Loucy (cell line): Measurements from ENCODE around the gene ARHGEF26.
"Not testable (repeated sequence)": the region's sequence is repeated elsewhere in the genome, so short reads cannot be mapped to it uniquely, and the experiment has no call there.

Source experiments
- H2AFZ ChIP-seq: fragments of 200-600 bp; sonication (generic); 2 replicates; pipeline ENCODE4 v1.6.0; 2016; ENCODE audit warnings: antibody characterized with exemption, mild to moderate bottlenecking, low read length, moderate library complexity
- H3F3A ChIP-seq: fragments of 200-600 bp; 2 replicates; pipeline ENCODE4 v1.6.0; 2016; ENCODE audit warnings: antibody characterized with exemption, low read depth, mild to moderate bottlenecking
- H3K27me3 ChIP-seq: fragments of 200-600 bp; sonication (generic); 2 replicates; pipeline ENCODE4 v1.6.1; 2014; ENCODE audit warnings: low read length, mild to moderate bottlenecking; ENCODE audit not compliant: insufficient read depth, poor library complexity, severe bottlenecking
- H3K36me3 ChIP-seq: fragments of 200-600 bp; sonication (generic); 2 replicates; pipeline ENCODE4 v1.6.1; 2016; ENCODE audit warnings: low read length; ENCODE audit not compliant: insufficient read depth
- H3K4me1 ChIP-seq: fragments of 200-600 bp; sonication (generic); 2 replicates; pipeline ENCODE4 v1.5.1; 2014; ENCODE audit warnings: low read length, mild to moderate bottlenecking; ENCODE audit not compliant: insufficient read depth, poor library complexity, severe bottlenecking
- H3K4me2 ChIP-seq: fragments of 200-600 bp; sonication (generic); 2 replicates; pipeline ENCODE4 v1.6.0; 2014; ENCODE audit warnings: antibody characterized with exemption, low read length, low read depth, mild to moderate bottlenecking; ENCODE audit not compliant: poor library complexity, severe bottlenecking
- H3K4me3 ChIP-seq: fragments of 200-600 bp; sonication (generic); 2 replicates; pipeline ENCODE4 v1.5.1; 2014; ENCODE audit warnings: low read length, mild to moderate bottlenecking, mixed read lengths; ENCODE audit not compliant: poor library complexity, severe bottlenecking
- H3K79me2 ChIP-seq: fragments of 200-600 bp; sonication (generic); 2 replicates; pipeline ENCODE4 v1.6.1; 2014; ENCODE audit warnings: low read length; ENCODE audit not compliant: insufficient read depth
- H3K9ac ChIP-seq: fragments of 200-600 bp; sonication (generic); 2 replicates; pipeline ENCODE4 v1.6.0; 2014; ENCODE audit warnings: mild to moderate bottlenecking, low read depth, low read length, moderate library complexity; ENCODE audit not compliant: poor library complexity, severe bottlenecking
- H3K9me2 ChIP-seq: fragments of 200-600 bp; sonication (generic); replicated peaks from 2 replicates; pipeline ENCODE4 v1.6.1; 2016; ENCODE audit warnings: low read depth, low read length, mixed read lengths
- H3K9me3 ChIP-seq: fragments of 200-600 bp; sonication (generic); 2 replicates; pipeline ENCODE4 v1.6.1; 2014; ENCODE audit warnings: mild to moderate bottlenecking, antibody characterized with exemption, low read length, low read depth; ENCODE audit not compliant: insufficient read depth
- H4K20me1 ChIP-seq: fragments of 200-600 bp; sonication (generic); 2 replicates; pipeline ENCODE4 v1.6.0; 2014; ENCODE audit warnings: antibody characterized with exemption, low read length, mild to moderate bottlenecking; ENCODE audit not compliant: insufficient read depth, poor library complexity, severe bottlenecking
- CTCF ChIP-seq: fragments of 200-600 bp; sonication (generic); conservative IDR thresholded peaks from 2 replicates; pipeline ENCODE4 v1.5.1; 2014; ENCODE audit warnings: mild to moderate bottlenecking, antibody characterized with exemption, low read length
- EZH2phosphoT487 ChIP-seq: fragments of 200-600 bp; IDR thresholded peaks from 2 replicates; pipeline ENCODE4 v1.6.1; 2018; ENCODE audit warnings: antibody characterized with exemption, mild to moderate bottlenecking, moderate library complexity, borderline replicate concordance

The ARHGEF26 gene

GRCh38 chr3:154086286-154086685, 34.9 kb upstream of the ARHGEF26 start:
- H3K4me2 ChIP-seq, result no peak overlapping the region
- no peaks in the 10 kb centered on the region for H4K20me1 ChIP-seq
- H3K36me3 ChIP-seq, result no peaks in the 10 kb centered on the region
- no peaks in the 10 kb centered on the region for H3K9me3 ChIP-seq
- H3K4me3 ChIP-seq, result no peak overlapping the region
- TF ChIP-seq EZH2phosphoT487 (no peak), CTCF (no peak)
- no peaks in the 10 kb centered on the region for H3K27me3 ChIP-seq
- no peaks in the 10 kb centered on the region for H3K9me2 ChIP-seq
- H3K9ac ChIP-seq, result no peak overlapping the region
- H3K79me2 ChIP-seq, result no peaks in the 10 kb centered on the region
- no peaks in the 10 kb centered on the region for H3F3A ChIP-seq
- H3K4me1 ChIP-seq, result no peaks in the 10 kb centered on the region
- H2AFZ ChIP-seq, result no peak overlapping the region

GRCh38 chr3:154087756-154088480, 33.3 kb upstream of the ARHGEF26 start:
- not testable (repeated sequence) for H3K79me2 ChIP-seq, H3K4me2 ChIP-seq, H4K20me1 ChIP-seq, H3K9me2 ChIP-seq, H3K4me3 ChIP-seq, H3K9ac ChIP-seq, H3K4me1 ChIP-seq, H3K27me3 ChIP-seq, H3F3A ChIP-seq, H3K9me3 ChIP-seq, H2AFZ ChIP-seq, H3K36me3 ChIP-seq

GRCh38 chr3:154089421-154090420, 31.5 kb upstream of the ARHGEF26 start:
- Histone ChIP-seq H3K9ac (no peak overlapping the region), H3K79me2 (no peaks in the 10 kb centered on the region), H4K20me1 (no peaks in the 10 kb centered on the region), H3K27me3 (no peaks in the 10 kb centered on the region), H3K9me2 (no peaks in the 10 kb centered on the region), H3K4me2 (no peak overlapping the region), H3K9me3 (no peaks in the 10 kb centered on the region), H2AFZ (no peak overlapping the region), H3K4me3 (no peak overlapping the region), H3K4me1 (no peaks in the 10 kb centered on the region), H3K36me3 (no peaks in the 10 kb centered on the region), H3F3A (no peaks in the 10 kb centered on the region)
- TF ChIP-seq EZH2phosphoT487 (no peak), CTCF (no peak)
